Stimulated activated CD4-positive, alpha-beta T cell treated with anti-CD3 and anti-CD28 coated beads, Interleukin-2, amount 100 ng/mL, for 24 hours (primary cell): Measurements from ENCODE around the gene GNAI2.
"Not testable (repeated sequence)": the region's sequence is repeated elsewhere in the genome, so short reads cannot be mapped to it uniquely, and the experiment has no call there.

Source experiments
- DNase-seq, 2 donors: peaks; one replicate each; pipeline ENCODE4 v3.0.0-alpha.2; 2020

GNAI2 gene

DNA sequence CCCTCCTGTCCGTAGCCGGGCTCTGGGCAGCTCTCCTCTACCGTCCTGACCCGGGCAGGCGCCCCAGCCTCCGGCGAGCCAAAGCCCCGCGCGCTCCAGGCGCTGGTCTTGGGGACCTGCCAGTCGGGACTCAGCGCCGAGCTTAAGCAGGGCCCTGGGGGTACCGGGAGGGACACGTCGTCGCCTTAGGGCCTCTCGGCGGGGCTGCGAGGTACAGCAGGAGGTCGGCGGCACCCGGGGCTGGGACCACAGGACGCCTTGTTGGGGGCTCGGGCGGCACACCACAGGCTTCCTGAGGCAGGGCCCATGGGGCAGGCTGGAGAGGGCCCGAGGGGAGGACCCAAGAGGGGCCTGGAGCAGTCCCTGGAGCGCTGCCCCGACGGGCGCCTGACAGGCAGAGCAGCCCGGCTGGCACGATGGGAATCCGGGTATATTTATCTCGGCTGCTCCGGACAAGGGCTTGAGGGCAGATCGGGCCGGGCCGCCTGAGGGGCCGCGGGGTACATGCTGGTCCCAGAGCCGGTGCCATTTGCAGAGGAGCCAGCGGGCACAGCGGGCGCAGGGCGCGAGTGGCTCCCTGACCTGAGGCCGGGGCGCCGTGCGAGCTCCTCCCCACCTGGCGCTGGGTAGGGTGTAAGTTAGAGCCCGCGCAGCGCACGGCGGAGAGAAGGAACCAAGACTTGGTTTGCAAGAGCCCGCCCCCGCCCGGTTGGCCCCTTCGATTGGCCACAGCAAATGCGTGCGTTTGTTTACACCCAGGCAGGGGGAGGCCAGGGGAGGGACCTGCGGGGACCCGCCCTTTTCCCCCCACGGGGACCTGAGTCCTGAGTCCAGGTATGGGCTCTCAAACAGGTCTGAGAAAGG is 30.4 kb upstream of the GNAI2 start:
- DNase-seq, result peak; percentile 46 to 53

DNA sequence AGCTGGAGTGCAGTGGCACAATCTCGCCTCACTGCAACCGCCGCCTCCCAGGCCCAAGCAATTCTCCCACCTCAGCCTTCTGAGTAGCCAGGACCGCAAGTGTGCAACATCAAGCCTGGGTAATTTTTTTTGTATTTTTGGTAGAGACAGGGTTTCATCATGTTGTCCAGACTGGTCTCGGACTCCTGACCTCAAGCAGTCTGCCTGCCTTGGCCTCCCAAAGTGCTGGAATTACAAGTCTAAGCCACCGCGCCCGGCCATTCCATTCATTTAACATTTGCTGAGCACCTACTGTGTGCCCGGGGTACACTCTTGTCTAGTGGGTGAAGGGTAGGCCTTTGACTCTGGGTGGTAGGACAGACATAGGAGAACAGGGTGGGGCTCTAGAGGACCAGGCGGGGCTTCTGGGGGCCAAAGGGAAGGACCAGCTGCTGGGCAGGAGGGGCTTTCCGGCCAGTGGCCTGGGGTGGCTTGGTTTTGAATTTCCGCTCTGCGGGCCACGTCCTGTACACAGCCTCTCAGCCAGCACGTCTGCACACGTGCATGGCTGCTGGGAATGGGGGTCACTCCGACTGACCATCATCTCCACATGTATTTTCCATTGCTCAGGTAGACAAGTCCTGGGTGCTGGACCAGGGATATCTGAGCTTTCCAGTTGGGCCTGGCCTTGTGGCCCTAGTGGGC is 28.5 kb upstream of the GNAI2 start:
- DNase-seq, result no peak

- DNase-seq, result no peak
Observed at GRCh38 chr3:50208677-50209344, 27.2 kb upstream of the GNAI2 start.

DNA sequence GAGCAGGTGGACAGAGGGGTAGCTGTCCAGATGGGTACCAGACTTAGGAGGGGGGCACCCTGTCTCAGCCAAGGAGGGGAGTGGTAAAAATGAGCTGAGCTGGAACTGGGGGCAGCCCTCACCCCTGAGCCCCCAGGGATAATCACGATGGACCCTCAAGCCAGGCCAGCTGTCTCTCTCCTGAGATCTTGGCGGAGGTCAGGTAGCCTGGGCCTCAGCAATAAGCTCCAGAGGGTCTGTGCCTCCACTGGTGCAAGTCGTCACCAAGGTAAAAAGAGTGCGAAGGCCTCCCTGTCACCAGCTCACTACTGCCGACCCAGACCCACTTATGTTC is 25.9 kb upstream of the GNAI2 start:
- DNase-seq, result no peak

DNA sequence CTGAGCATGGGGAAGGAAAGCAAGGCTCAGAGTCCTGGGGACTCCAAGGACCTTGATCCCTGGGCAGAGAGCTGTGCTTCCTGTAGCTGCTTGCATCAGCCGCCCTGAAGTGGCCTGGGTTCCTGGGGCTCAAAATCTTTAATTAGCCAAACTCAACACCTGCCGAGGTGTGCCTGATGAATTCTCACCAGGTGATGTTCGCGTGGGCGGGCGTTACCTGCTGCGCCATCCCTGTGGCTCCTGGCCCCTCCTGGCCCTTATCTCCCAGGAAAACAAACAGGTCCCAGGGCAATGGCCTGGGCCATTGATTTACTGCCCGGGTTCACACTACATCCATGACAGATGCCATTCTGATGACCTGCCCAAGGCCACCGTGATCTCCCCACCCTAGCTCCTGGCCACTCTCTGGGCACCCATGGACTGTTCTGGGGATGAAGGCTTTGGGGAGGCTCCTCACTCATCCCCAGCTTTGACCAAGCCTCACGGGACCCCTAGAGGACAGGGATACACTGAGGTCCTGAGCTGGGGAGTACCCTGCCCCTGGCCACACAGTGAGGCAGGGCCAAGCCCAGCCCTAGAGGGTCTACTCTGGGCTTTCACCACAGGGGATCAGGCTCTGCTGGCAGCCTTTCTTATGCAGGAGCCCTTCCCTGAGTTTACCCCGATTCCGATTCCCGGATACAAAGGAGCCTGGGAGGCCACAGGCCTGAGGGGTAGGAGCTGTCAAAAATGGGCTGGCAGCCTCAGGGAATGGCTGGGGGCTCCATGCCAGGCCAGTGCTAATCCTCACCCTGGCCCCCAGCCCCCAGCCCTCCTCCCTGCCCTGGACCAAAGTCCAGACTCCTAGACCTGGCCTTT is 25.3 kb upstream of the GNAI2 start:
- DNase-seq, result no peak

- not testable (repeated sequence) for DNase-seq
Observed at GRCh38 chr3:50211368-50211717, 24.7 kb upstream of the GNAI2 start.

DNA sequence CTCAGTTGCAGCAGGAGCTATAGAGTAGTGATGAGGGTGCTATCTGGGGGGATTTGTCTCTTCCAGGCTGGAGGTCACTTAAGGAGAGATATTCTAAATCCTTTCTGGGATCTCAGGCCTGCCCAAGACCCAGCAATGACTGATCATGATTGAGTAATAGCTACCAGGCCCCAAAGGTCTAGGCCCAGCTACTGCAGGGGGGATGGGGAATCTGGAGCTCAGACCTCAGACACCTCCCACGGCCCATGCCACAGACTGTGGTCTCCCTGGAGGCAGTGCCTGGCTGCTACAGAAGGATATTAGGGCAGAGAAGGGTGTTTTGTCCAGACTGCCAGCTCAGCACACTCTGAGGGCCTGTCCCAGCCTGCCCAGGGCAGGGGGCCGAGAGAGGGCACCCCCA is 24.1 kb upstream of the GNAI2 start:
- DNase-seq, result no peak

GRCh38 chr3:50212502-50212901 is 23.5 kb upstream of the GNAI2 start:
- DNase-seq, result no peak

DNA sequence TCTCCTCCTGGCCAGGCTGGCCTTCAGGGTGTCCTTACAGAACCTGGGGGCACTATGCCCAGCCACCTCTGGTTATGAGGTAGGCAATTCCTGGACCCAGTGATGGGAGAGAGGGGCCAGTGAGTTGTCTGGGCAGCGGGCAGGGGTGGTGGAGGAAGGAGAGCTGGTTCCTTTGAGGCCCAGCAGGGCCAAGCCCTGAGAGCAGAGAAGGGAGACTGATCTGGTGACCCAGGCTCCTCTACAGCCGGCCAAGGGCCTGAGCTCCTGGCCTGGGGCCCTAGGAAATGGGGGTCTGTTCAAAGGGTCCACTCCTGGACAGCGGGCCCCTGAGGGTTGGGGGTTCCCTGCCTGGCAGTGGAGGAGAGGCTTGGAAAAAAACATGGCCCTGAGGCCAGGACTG is 23.0 kb upstream of the GNAI2 start:
- DNase-seq, result no peak

DNA sequence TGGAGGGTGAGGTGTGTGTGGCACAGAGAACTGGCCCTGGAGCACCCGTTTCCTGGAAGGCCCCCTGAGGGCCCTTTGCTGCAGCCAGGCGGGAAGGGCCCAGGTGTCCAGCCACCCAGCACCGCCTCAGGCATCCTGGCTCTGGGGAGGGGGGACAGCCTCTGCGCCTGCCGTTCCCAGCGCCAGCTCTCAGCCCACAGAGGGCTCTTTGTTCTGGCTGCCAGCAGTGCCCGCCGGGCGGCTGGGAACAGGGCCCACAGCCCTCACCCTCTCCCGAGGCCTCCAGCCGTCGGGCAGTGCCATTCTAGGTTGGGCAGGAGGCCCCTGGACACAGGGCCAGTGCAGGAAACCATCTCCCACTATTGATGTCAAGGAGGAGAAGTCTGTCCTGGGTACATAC is 22.6 kb upstream of the GNAI2 start:
- no peak for DNase-seq

DNA sequence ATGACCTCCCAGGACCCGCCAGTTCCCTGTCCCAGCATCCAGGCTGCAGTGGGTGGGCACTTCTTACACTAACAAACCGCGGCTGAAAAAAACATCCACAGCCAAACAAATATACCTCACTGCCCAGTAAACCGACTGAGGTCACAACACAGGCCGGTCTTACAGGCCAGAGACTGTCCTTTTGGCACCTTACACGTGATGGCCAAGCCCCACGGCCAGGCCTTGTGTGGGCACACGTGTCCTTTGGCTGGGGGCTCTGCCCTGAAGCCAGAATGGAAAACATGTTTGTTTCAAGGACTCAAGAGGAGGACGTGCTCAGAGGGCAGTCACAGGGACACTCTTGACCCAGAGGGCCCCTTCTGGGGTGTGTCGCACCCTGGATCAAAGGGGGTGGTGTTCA is 21.2 kb upstream of the GNAI2 start:
- DNase-seq, result no peak

GRCh38 chr3:50215529-50215928 is 20.5 kb upstream of the GNAI2 start:
- DNase-seq, result no peak

DNA sequence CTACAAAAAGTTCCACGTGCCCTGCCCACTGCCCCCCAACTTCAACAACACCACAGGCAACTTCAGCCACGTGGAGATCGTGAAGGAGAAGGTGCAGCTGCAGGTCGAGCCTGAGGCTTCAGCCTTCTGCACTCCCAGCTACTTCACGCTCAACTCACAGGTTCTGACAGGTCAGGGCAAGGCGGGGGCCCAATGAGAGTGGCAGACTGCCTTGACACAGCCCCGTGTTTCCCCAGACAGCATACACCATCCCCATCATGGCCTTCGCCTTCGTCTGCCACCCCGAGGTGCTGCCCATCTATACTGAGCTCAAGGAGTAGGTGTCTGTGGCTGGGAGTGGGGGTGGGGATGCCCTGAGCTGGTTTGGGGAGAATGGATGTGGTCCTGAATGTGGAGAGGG is 18.3 kb upstream of the GNAI2 start:
- DNase-seq, result no peak

DNA sequence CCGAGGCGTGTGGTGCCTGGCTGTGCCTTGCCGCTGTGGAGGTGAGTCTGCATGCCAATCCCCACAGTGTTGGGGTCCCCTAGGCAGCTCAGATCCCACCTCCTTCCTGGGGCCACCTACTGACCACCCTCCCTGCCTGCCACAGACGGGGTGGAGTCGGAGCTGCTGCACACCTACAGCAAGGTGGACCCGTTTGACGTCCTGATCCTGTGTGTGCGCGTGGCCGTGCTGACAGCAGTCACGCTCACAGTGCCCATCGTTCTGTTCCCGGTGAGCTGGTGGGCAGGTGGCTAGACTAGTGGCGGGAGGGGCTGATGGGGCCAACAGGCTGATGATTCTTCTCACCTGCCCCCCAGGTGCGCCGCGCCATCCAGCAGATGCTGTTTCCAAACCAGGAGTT is 17.6 kb upstream of the GNAI2 start:
- DNase-seq, result no peak

- no peak for DNase-seq
Observed at GRCh38 chr3:50219285-50219684, 16.7 kb upstream of the GNAI2 start.

GRCh38 chr3:50220109-50220508 is 15.9 kb upstream of the GNAI2 start:
- no peak for DNase-seq

DNA sequence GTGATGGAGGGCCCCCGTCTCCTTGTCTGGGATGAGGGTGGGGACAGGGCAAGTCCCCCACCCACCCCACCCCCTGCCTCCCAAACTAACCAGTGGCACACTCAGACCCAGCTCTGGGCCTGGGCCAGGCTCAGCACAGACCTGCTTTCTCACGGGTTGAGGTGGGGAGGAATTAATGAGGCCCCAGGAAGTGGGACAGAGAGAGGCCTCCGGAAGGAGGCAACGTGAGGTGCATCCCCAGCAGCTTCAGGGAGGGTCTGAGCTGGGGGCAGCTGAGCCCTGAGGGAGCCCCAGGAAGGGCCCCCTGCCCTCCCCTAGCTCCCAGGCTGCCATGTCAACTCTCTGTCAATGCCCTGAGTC is 15.0 kb upstream of the GNAI2 start:
- DNase-seq, result no peak

GRCh38 chr3:50221411-50222168 is 14.4 kb upstream of the GNAI2 start:
- no peak for DNase-seq

DNA sequence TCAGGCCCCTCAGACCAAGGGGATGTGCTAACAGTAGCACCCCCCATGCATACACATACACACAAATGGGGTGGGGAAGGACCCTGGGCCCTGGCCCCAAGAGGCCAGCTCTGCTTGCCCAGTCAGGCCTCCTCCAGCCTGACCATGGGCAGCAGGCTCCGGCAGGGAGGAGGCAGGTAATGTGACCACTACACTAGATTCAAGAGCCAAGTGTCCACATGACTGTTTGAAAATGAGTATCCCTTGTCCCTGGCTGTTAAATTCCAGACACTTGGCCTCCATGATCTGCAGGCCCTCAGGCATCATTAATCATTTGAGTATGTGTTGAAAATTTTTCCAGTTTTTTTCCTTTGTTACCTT is 13.9 kb upstream of the GNAI2 start:
- no peak for DNase-seq

GRCh38 chr3:50224639-50225038 is 11.4 kb upstream of the GNAI2 start:
- no peak for DNase-seq

DNA sequence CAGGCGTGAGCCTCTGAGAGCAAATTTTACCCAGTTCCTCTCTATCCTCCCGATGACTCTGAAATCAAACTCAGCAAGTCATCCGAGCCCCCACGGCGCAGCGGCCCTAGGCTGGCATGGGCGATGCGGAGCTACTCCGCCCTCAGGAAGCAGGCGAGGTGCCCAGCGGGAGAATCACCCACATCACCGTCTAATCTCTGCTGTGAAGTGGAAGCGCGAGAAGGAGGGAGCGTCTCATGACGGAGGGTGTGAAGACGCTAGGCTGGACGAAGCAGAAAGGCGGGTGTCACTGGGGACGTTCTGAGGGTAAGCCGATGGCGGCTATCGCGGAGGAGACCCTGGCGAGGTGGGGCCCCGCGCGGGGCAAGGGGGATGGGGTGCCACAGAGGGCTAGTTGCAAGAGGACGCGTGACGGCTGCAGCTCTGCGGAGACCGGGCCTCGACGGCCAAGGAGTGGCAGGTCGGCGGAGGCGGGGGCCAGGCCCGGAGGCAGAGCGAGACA is 9.1 kb upstream of the GNAI2 start:
- DNase-seq, result no peak

GRCh38 chr3:50227390-50228183 is 8.4 kb upstream of the GNAI2 start:
- DNase-seq, result peak; percentile 90 to 93
